Regular cardiac myocyte (primary cell): ENCODE results near the gene LAMTOR3. TPM values are rescaled to one million over a fixed set of nuclear protein-coding genes. Genes with fewer than 3 reads are reported as not detected.

Experiments
- total RNA-seq: library from RNA; depleted of rRNA; stranded (reverse); fragments of >200 nt; gene quantifications from 2 replicates; pipeline ENCODE4 v1.2.3, GENCODE V29; 2014

LAMTOR3 gene, protein sequence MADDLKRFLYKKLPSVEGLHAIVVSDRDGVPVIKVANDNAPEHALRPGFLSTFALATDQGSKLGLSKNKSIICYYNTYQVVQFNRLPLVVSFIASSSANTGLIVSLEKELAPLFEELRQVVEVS
- total RNA-seq = 39.1 and 49.6 TPM in 2 replicates

GRCh38 chr4:99894161-99894997, at the start of gene LAMTOR3:
TSS of gene LAMTOR3 (minus strand) at chr4:99894427. CDS start at chr4:99893963, 464 bp downstream.

Other genes starting within 250 kb of the LAMTOR3 start
- not detected in 2 replicates for gene C4orf54, start 236.6 kb downstream of the LAMTOR3 start, total RNA-seq
- not detected in 2 replicates for gene DAPP1, start 77.6 kb downstream of the LAMTOR3 start, total RNA-seq
- gene DNAJB14, start 52.2 kb upstream of the LAMTOR3 start, total RNA-seq = 31.2 and 56.9 TPM in 2 replicates
- gene H2AZ1, start 55.8 kb upstream of the LAMTOR3 start, total RNA-seq = 99.8 and 552 TPM in 2 replicates